Astrocyte of the spinal cord (primary cell): Measurements from ENCODE around the gene TGM6.

Experiments
- DNase-seq: peaks from one replicate; pipeline ENCODE4 v3.0.0; 2011; ENCODE audit warnings: low read depth, low spot score
- H3K4me3 ChIP-seq: 2 replicates; pipeline ENCODE4 v1.5.1; 2011; ENCODE audit warnings: low read depth, mild to moderate bottlenecking, low read length, moderate library complexity
- in situ Hi-C: cut with HindIII; loops from 2 replicates; pipeline ENCODE4 v1.10.0; 2017; ENCODE audit warnings: low sequenced_read_pairs
- TF ChIP-seq, protein P1 (sequence below): IDR thresholded peaks from 2 replicates; pipeline ENCODE4 v1.5.1; 2012; ENCODE audit warnings: low read depth, mild to moderate bottlenecking, low read length, inconsistent platforms

Gene TGM6

DNA sequence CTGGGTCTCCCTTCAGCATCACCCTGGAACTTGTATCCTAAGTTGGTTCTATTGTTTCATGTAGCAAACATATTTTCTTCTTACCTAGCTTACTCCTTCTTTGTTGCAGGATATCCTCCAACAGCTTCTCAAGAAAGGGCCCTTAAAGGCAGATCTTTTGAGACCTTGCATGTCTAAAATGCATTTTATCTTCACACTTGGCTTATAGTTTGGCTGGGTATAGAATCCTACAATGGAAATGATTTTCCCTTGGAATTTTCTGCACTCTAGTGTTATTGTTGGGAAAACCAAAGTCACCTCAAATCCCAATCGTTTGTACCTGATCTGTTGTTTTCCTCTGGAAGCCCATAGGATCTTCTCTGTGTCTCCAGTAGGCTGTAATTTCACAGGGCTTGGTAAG is 12.1 kb upstream of the TGM6 start:
- in situ Hi-C loops: no loop called here
- TF ChIP-seq, protein P1, sequence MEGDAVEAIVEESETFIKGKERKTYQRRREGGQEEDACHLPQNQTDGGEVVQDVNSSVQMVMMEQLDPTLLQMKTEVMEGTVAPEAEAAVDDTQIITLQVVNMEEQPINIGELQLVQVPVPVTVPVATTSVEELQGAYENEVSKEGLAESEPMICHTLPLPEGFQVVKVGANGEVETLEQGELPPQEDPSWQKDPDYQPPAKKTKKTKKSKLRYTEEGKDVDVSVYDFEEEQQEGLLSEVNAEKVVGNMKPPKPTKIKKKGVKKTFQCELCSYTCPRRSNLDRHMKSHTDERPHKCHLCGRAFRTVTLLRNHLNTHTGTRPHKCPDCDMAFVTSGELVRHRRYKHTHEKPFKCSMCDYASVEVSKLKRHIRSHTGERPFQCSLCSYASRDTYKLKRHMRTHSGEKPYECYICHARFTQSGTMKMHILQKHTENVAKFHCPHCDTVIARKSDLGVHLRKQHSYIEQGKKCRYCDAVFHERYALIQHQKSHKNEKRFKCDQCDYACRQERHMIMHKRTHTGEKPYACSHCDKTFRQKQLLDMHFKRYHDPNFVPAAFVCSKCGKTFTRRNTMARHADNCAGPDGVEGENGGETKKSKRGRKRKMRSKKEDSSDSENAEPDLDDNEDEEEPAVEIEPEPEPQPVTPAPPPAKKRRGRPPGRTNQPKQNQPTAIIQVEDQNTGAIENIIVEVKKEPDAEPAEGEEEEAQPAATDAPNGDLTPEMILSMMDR: no peak
- H3K4me3 ChIP-seq: no peak overlapping the region
- no peak for DNase-seq

DNA sequence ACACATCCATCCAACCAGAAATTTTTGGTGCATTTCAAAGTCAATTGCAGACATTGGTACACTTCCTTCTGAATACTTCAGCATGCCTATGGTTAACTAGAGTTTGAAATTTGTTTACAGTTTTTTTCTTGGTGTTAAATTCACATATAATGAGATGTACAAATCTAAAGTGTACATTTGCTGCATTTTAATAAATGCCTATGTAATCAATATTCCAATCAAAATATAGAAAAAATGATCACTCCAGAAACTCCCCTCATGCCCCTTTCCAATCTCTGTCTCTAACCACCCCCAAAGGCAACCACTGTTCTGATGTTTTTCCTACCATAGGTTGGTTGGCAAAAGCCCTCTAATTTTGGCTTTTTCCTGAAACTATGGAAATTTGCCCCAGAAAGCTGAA is 7.6 kb upstream of the TGM6 start:
- H3K4me3 ChIP-seq: no peak overlapping the region
- in situ Hi-C loops: no loop called here
- TF ChIP-seq, protein P1: no peak
- no peak for DNase-seq

DNA sequence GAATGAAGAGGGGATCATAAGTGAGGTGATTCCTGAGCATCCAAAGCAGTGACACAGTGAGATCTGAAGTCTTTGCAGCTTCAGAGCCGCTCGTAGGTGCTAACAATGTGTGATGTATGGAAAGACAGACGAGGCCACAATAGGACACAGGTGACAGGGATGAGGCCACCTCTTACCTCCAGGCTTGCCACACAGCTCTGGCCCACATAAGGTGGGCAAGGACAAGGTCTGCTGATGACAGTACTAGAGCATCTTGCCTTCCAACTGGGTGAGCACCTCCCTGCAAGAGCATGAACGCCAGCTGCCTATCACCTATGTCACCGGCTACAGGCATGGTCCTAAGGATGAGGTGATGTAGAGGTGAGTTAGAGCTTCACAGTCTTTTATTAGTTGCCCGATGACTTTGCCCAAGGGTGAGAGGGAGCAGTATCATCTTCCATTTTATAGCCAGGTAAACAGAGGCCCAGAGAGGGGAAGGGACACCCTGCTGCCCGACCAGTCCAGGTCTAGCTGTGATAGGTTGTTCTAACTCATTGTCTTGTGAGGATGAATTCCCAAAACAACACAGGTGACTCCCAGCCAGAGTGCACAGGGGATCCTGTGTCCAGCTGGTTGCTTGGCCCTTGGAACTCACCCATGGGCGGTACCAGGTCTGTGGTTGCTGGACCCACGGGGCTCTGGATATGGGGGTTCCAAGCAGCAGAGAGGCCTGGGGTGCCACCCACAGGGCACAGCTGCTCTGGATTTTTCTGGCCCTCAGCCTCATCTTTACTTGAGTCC is 6.2 kb upstream of the TGM6 start:
- H3K4me3 ChIP-seq: no peak overlapping the region
- in situ Hi-C loops: no loop called here
- TF ChIP-seq, protein P1: no peak
- DNase-seq: no peak

DNA sequence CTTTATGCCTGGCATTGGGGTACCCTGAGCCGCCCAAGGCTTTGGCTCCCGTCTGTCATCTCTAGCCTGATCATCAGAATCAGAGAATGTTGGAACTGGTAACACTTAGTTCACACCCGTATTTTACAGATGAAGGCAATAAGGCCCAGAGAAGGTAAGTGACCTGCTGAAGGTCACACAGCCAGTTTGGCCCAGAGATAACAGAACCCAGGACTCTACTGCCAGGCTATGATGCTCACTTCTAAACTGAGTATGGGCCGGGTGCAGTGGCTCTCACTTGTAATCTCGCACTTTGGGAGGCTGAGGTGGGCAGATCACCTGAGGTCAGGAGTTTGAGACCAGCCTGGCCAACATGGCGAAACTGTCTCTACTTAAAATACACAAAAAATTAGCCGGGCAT is 1.8 kb upstream of the TGM6 start:
- no peak for DNase-seq
- H3K4me3 ChIP-seq: no peak overlapping the region
- TF ChIP-seq, protein P1: no peak
- in situ Hi-C loops: no loop called here

DNA sequence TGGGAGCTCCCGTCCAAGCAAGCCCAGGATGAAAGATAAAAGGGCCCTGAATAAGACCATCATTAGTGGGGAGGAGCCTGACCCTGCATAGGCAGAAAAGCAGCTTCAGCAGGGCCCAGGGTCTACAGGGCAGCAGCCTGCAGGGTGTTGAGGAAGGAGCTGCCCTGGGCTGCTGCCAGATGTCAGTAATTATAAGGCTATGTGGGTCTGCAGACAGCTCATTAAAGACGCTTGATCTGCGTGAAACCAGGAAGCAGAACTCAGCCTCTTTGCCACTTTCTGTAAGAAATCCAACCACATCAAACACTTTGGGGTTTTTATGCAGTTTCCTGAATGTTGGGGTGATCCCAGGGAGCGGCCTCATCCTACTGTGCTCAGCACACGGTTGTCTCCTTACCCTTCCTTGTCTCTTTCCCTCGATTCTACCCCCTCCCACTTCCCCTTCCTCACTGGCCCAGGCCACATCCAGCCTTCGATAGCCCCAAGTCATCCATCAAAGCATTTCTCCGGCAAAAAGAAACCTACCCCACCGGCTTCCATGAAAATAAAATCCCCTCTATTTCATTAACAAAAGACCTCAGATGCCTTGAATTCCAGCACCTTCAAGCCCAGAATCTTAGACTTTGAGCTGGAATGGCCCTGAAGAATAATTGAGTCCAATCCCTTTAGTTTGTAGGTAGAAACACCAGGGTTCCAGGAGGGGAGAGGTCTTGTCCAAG is 1.0 kb upstream of the TGM6 start:
- no peak for DNase-seq
- H3K4me3 ChIP-seq: no peak overlapping the region
- in situ Hi-C loops: no loop called here
- TF ChIP-seq, protein P1: no peak

DNA sequence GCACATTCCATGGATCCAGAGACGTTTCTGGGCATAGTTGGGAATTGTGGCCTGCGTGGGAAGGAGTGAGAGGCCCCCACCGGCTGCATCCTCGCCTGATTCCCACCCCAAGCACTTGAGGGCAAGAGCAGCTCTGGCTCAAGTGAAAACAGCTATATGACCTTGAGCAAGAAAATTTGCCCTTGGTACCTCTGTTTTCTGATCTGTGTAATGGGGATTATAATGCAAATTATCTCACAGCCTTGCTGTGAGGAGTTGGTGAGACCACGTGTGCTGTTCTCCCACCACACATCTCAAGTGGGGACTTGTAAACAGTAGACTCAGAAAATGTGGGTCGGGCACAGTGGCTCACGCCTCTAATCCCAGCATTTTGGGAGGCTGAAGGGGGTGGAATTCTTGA is 602 bp downstream of the TGM6 start:
- in situ Hi-C loops: no loop called here
- no peak for DNase-seq
- no peak overlapping the region for H3K4me3 ChIP-seq
- TF ChIP-seq, protein P1: no peak
